ENCODE results near the gene TBCK. TPM values are rescaled to one million over a fixed set of nuclear protein-coding genes. Genes with fewer than 3 reads are reported as not detected.

Gene TBCK
- total and polyA plus RNA-seq, 4 donors = 4.9 to 25.5 (median 15.8) TPM

- 23% methylated on average over 2 of the region's 2 CpGs for WGBS
Measured at GRCh38 chr4:106038012-106038411, 278.0 kb downstream of the TBCK start.

DNA sequence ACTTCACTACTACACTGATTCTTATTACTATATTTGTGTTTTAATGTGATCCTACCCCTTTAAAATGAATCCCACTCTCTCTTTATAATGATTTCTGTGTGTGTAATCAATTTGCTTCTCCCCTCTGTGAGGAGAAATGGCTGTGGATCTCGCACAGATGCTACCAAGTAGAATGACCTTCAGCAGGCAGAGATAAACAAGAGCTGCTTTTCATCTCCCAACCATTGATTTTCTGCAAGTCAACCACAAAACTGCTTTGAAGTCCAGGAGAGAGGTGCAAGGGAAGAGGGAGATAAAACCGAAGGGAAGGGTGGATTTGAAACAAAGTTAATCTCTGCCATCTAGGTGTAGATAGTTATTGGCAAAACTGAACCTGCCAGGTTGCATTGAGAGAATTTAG is 279.2 kb downstream of the TBCK start:
- whole genome bisulfite sequencing = 27% methylated on average over 2 of the region's 2 CpGs
- no peaks in the 10 kb centered on the region for H3K27me3 ChIP-seq (ENCODE audit: control insufficient read depth in 4 of 4, insufficient read depth in 4 of 4, low read length in 3 of 4)
- H3K4me3 ChIP-seq (ENCODE audit: low read depth in 1 of 3, low read length in 3 of 3) = no peak overlapping the region
- no peaks in the 10 kb centered on the region for H3K4me1 ChIP-seq (ENCODE audit: control insufficient read depth in 4 of 4, insufficient read depth in 4 of 4, low read length in 3 of 4)
- no peak for DNase-seq (ENCODE audit: low spot score)
- no peak for TF ChIP-seq EGR1 (IDR thresholded peaks at IDR 0.05; ENCODE audit: low read depth in 2 of 2)
- no peak for TF ChIP-seq FOXA2 (IDR thresholded peaks at IDR 0.05)
- no peak for TF ChIP-seq MAX (IDR thresholded peaks at IDR 0.05)
- no peak for TF ChIP-seq HNF4A (conservative IDR thresholded peaks at IDR 0.05)
- no peak for TF ChIP-seq TAF1 (conservative IDR thresholded peaks at IDR 0.05)
- no peak for TF ChIP-seq NR2F2 (IDR thresholded peaks at IDR 0.05)
- no peak for TF ChIP-seq ZBTB33 (IDR thresholded peaks at IDR 0.05)
- no peak overlapping the region for H3K9ac ChIP-seq (ENCODE audit: low read depth in 1 of 2, low read length in 2 of 2)
- no peak overlapping the region for H3K27ac ChIP-seq (ENCODE audit: low read depth in 1 of 2, low read length in 2 of 2)
- H3K9me3 ChIP-seq (ENCODE audit: control insufficient read depth in 4 of 4, low read length in 3 of 4) = peaks cover 0 to 3% (median 0%) of the 10 kb centered on the region in 4 donors
- no peaks in the 10 kb centered on the region for H3K36me3 ChIP-seq (ENCODE audit: control insufficient read depth in 4 of 4, insufficient read depth in 3 of 4, low read depth in 1 of 4, low read length in 3 of 4)

More at GRCh38 chr4:106038012-106038411, 278.0 kb downstream of the TBCK start:
- no peak overlapping the region for H3K4me3 ChIP-seq (ENCODE audit: low read depth in 1 of 3, low read length in 3 of 3)
- DNase-seq (ENCODE audit: low spot score) = no peak
- no peak overlapping the region for H3K27ac ChIP-seq (ENCODE audit: low read depth in 1 of 2, low read length in 2 of 2)
- H3K27me3 ChIP-seq (ENCODE audit: control insufficient read depth in 4 of 4, insufficient read depth in 4 of 4, low read length in 3 of 4) = no peaks in the 10 kb centered on the region
- no peak overlapping the region for H3K9ac ChIP-seq (ENCODE audit: low read depth in 1 of 2, low read length in 2 of 2)
- no peak for TF ChIP-seq RAD21 (IDR thresholded peaks at IDR 0.05)
- no peak for TF ChIP-seq CTCF (IDR thresholded peaks at IDR 0.05; ENCODE audit: low read depth, low read length, missing input control)
- TF ChIP-seq GABPA (IDR thresholded peaks at IDR 0.05 in 1 of 2, conservative IDR thresholded peaks at IDR 0.05 in 1 of 2) = no peak
- TF ChIP-seq EGR1 (IDR thresholded peaks at IDR 0.05; ENCODE audit: low read depth in 2 of 2) = no peak
- no peaks in the 10 kb centered on the region for H3K4me1 ChIP-seq (ENCODE audit: control insufficient read depth in 4 of 4, insufficient read depth in 4 of 4, low read length in 3 of 4)
- H3K36me3 ChIP-seq (ENCODE audit: control insufficient read depth in 4 of 4, insufficient read depth in 3 of 4, low read depth in 1 of 4, low read length in 3 of 4) = no peaks in the 10 kb centered on the region
- peaks cover 0 to 3% (median 0%) of the 10 kb centered on the region in 4 donors for H3K9me3 ChIP-seq (ENCODE audit: control insufficient read depth in 4 of 4, low read length in 3 of 4)

- Histone ChIP-seq H3K27ac (ENCODE audit: low read depth in 1 of 2, low read length in 2 of 2) (no peak overlapping the region), H3K9ac (ENCODE audit: low read depth in 1 of 2, low read length in 2 of 2) (no peak overlapping the region), H3K4me3 (ENCODE audit: low read depth in 1 of 3, low read length in 3 of 3) (no peak overlapping the region), H3K27me3 (ENCODE audit: control insufficient read depth in 4 of 4, insufficient read depth in 4 of 4, low read length in 3 of 4) (no peaks in the 10 kb centered on the region), H3K9me3 (ENCODE audit: control insufficient read depth in 4 of 4, low read length in 3 of 4) (peaks cover 0 to 3% (median 0%) of the 10 kb centered on the region in 4 donors), H3K36me3 (ENCODE audit: control insufficient read depth in 4 of 4, insufficient read depth in 3 of 4, low read depth in 1 of 4, low read length in 3 of 4) (no peaks in the 10 kb centered on the region), H3K4me1 (ENCODE audit: control insufficient read depth in 4 of 4, insufficient read depth in 4 of 4, low read length in 3 of 4) (no peaks in the 10 kb centered on the region)
- DNase-seq (ENCODE audit: low spot score) = no peak
- 91% methylated on average over 3 of the region's 3 CpGs for WGBS
- TF ChIP-seq FOXA1 (IDR thresholded peaks at IDR 0.05) = no peak
Measured at GRCh38 chr4:106036334-106036733, 279.7 kb downstream of the TBCK start.

Measured in liver (tissue), 9 donors.